DND-41 (cell line): ENCODE results near the gene ZC3H4.
"Not testable (repeated sequence)": the region's sequence is repeated elsewhere in the genome, so short reads cannot be mapped to it uniquely, and the experiment has no call there.

Source experiments
- ATAC-seq: fragments of 200-7000 bp; cut with Tn5 transposase; 3 replicates; pipeline ENCODE4 v1.9.1; 2021; ENCODE audit warnings: low read depth; ENCODE audit not compliant: insufficient read depth
- DNase-seq: peaks from one replicate; pipeline ENCODE4 v3.0.0-alpha.2; 2020
- H2AFZ ChIP-seq: 2 replicates; pipeline ENCODE4 v1.6.0; 2012; ENCODE audit warnings: low read depth, low read length
- H3K27ac ChIP-seq: 2 replicates; pipeline ENCODE4 v1.5.1; 2012; ENCODE audit warnings: low read length, inconsistent platforms
- H3K27me3 ChIP-seq: fragments of 200-600 bp; sonication (generic); 2 replicates; pipeline ENCODE4 v1.6.0; 2012; ENCODE audit warnings: low read length, mild to moderate bottlenecking, inconsistent platforms; ENCODE audit not compliant: insufficient read depth, poor library complexity
- H3K36me3 ChIP-seq: 2 replicates; pipeline ENCODE4 v1.5.1; 2012; ENCODE audit warnings: low read length, inconsistent platforms; ENCODE audit not compliant: insufficient read depth
- H3K4me1 ChIP-seq: 2 replicates; pipeline ENCODE4 v1.5.1; 2012; ENCODE audit warnings: mild to moderate bottlenecking, low read length; ENCODE audit not compliant: insufficient read depth
- H3K4me2 ChIP-seq: 2 replicates; pipeline ENCODE4 v1.6.0; 2012; ENCODE audit warnings: mild to moderate bottlenecking, moderate library complexity, low read length, inconsistent platforms; ENCODE audit not compliant: insufficient read depth
- H3K4me3 ChIP-seq, 2 experiments: fragments of 200-600 bp in 1 of 2; shearing (Covaris generic) in 1 of 2; 2 replicates each; pipeline ENCODE4 v1.5.1; 2012 to 2016; ENCODE audit warnings: inconsistent platforms in 2 of 2, low read length in 2 of 2, mild to moderate bottlenecking in 2 of 2, low read depth in 1 of 2, moderate library complexity in 1 of 2
- H3K79me2 ChIP-seq: 2 replicates; pipeline ENCODE4 v1.6.0; 2012; ENCODE audit warnings: low read length, inconsistent platforms; ENCODE audit not compliant: insufficient read depth
- H3K9ac ChIP-seq: 2 replicates; pipeline ENCODE4 v1.6.0; 2012; ENCODE audit warnings: low read depth, mild to moderate bottlenecking, inconsistent platforms, low read length, moderate library complexity
- H3K9me3 ChIP-seq: 2 replicates; pipeline ENCODE4 v1.5.1; 2012; ENCODE audit warnings: low read length, moderate library complexity, mild to moderate bottlenecking, inconsistent platforms; ENCODE audit not compliant: insufficient read depth, severe bottlenecking
- H4K20me1 ChIP-seq: 2 replicates; pipeline ENCODE4 v1.6.0; 2012; ENCODE audit warnings: low read length; ENCODE audit not compliant: insufficient read depth
- CTCF ChIP-seq: IDR thresholded peaks from 2 replicates; pipeline ENCODE4 v1.5.1; 2012; ENCODE audit warnings: borderline replicate concordance, low read length, moderate library complexity, mild to moderate bottlenecking; ENCODE audit not compliant: poor library complexity, severe bottlenecking; ENCODE audit errors: extremely low read depth
- EZH2 ChIP-seq: IDR thresholded peaks from 3 replicates; pipeline ENCODE4 v1.6.1; 2012; ENCODE audit warnings: borderline replicate concordance, low read depth, mild to moderate bottlenecking, moderate library complexity, low read length, inconsistent platforms; ENCODE audit not compliant: severe bottlenecking

Gene ZC3H4

GRCh38 chr19:47082493-47082892 lies 31.1 kb downstream of the ZC3H4 start:
- H3K27ac ChIP-seq: no peak overlapping the region
- peaks cover 6% of the 10 kb centered on the region for H3K79me2 ChIP-seq
- peaks cover 5% of the 10 kb centered on the region; the same call in 1 of the 2 replicates for H4K20me1 ChIP-seq
- peaks cover 98% of the 10 kb centered on the region for H3K36me3 ChIP-seq
- no peak for TF ChIP-seq CTCF
- H3K9me3 ChIP-seq: no peaks in the 10 kb centered on the region
- no peak overlapping the region for H3K4me2 ChIP-seq
- H3K4me3 ChIP-seq: no peak overlapping the region
- H3K27me3 ChIP-seq: no peaks in the 10 kb centered on the region
- no peak overlapping the region for H3K9ac ChIP-seq
- DNase-seq (no peak), ATAC-seq (no peak)
- H2AFZ ChIP-seq: no peak overlapping the region
- no peaks in the 10 kb centered on the region for H3K4me1 ChIP-seq

DNA sequence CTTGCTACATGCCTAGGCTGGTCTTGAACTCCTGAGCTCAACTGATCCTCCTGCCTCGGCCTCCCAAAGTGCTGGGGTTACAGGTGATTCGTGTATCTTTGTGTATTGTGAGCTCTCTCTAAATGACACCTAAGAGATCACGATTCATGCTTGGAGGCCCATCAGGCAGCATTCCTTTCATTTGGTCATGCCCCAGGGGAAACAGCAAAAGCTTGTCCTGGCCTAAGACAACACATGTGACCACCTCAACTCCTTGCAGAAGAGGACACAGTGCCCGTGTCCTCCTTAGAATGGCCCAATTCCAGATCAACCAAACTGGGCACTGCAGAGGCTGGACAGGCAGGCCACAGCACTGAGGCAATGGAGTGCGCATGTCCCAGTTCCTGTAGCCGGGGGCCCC lies 32.5 kb downstream of the ZC3H4 start:
- H3K4me3 ChIP-seq: no peak overlapping the region
- H3K4me1 ChIP-seq: no peaks in the 10 kb centered on the region
- no peaks in the 10 kb centered on the region for H3K27me3 ChIP-seq
- peaks cover 12% of the 10 kb centered on the region for H3K79me2 ChIP-seq
- no peak overlapping the region for H3K4me2 ChIP-seq
- peaks cover 7% of the 10 kb centered on the region for H4K20me1 ChIP-seq
- TF ChIP-seq EZH2 (no peak), CTCF (no peak)
- ATAC-seq: no peak
- H3K36me3 ChIP-seq: peaks cover 97% of the 10 kb centered on the region
- no peak for DNase-seq
- H3K9me3 ChIP-seq: no peaks in the 10 kb centered on the region
- H2AFZ ChIP-seq: no peak overlapping the region
- H3K9ac ChIP-seq: no peak overlapping the region
- no peak overlapping the region for H3K27ac ChIP-seq

- H3K27ac ChIP-seq, H3K9me3 ChIP-seq, ATAC-seq, H3K27me3 ChIP-seq, H3K4me1 ChIP-seq, H3K4me2 ChIP-seq, H3K4me3 ChIP-seq, DNase-seq, H3K9ac ChIP-seq, H2AFZ ChIP-seq: not testable (repeated sequence)
- H3K36me3 ChIP-seq: peaks cover 97% of the 10 kb centered on the region
- peaks cover 27% of the 10 kb centered on the region for H4K20me1 ChIP-seq
- peaks cover 35% of the 10 kb centered on the region for H3K79me2 ChIP-seq
These were observed 35.2 kb downstream of the ZC3H4 start for GRCh38 chr19:47078351-47078750.

GRCh38 chr19:47075941-47076340 lies 37.6 kb downstream of the ZC3H4 start:
- no peak overlapping the region for H2AFZ ChIP-seq
- H3K27me3 ChIP-seq: no peaks in the 10 kb centered on the region
- H3K36me3 ChIP-seq: peaks cover 95% of the 10 kb centered on the region
- no peak for DNase-seq
- no peak overlapping the region for H3K9ac ChIP-seq
- peaks cover 40% of the 10 kb centered on the region for H3K79me2 ChIP-seq
- TF ChIP-seq CTCF: no peak
- TF ChIP-seq EZH2: no peak
- no peak overlapping the region for H3K4me3 ChIP-seq
- ATAC-seq: no peak
- no peaks in the 10 kb centered on the region for H3K4me1 ChIP-seq
- H4K20me1 ChIP-seq: peaks cover 37% of the 10 kb centered on the region
- H3K4me2 ChIP-seq: no peak overlapping the region
- 0 out of 2 replicates have a peak overlapping the region, but pooled peaks have one; percentile 32 for H3K27ac ChIP-seq
- no peaks in the 10 kb centered on the region for H3K9me3 ChIP-seq
